Neuronal stem cell (in vitro differentiated cells): ENCODE data around the gene SLC25A41.

Experiments
- DNase-seq: peaks from one replicate; pipeline ENCODE4 v3.0.0-alpha.2; 2013; ENCODE audit warnings: low spot score
- H2AFZ ChIP-seq: one replicate; pipeline ENCODE4 v1.6.1; 2013; ENCODE audit warnings: mild to moderate bottlenecking, low read length, inconsistent platforms
- H2AK5ac ChIP-seq: 2 replicates; pipeline ENCODE4 v1.6.1; 2013; ENCODE audit warnings: low read depth, mild to moderate bottlenecking, inconsistent platforms, low read length, moderate library complexity, mixed read lengths
- H2BK120ac ChIP-seq: 2 replicates; pipeline ENCODE4 v1.6.1; 2013; ENCODE audit warnings: low read depth, mild to moderate bottlenecking, inconsistent platforms, low read length, moderate library complexity, mixed read lengths
- H2BK12ac ChIP-seq: one replicate; pipeline ENCODE4 v1.6.1; 2013; ENCODE audit warnings: low read length, inconsistent platforms
- H2BK15ac ChIP-seq: 2 replicates; pipeline ENCODE4 v1.6.1; 2013; ENCODE audit warnings: mild to moderate bottlenecking, low read length, inconsistent platforms, mixed read lengths
- H2BK5ac ChIP-seq: one replicate; pipeline ENCODE4 v1.6.1; 2013; ENCODE audit warnings: inconsistent platforms, mild to moderate bottlenecking, low read length, moderate library complexity
- H3K14ac ChIP-seq: one replicate; pipeline ENCODE4 v1.6.1; 2013; ENCODE audit warnings: low read length, inconsistent platforms
- H3K18ac ChIP-seq: 2 replicates; pipeline ENCODE4 v1.6.1; 2013; ENCODE audit warnings: low read length, inconsistent platforms
- H3K23ac ChIP-seq: 2 replicates; pipeline ENCODE4 v1.6.1; 2013; ENCODE audit warnings: low read depth, mild to moderate bottlenecking, mixed read lengths, low read length, inconsistent platforms; ENCODE audit not compliant: poor library complexity
- H3K27ac ChIP-seq: replicated peaks from 3 replicates; pipeline ENCODE4 v1.5.1; 2013; ENCODE audit warnings: low read length, inconsistent platforms
- H3K27me3 ChIP-seq, 3 experiments: 2 replicates each; pipeline ENCODE4 v1.6.1; 2013; ENCODE audit warnings: low read length in 3 of 3, mild to moderate bottlenecking in 2 of 3, inconsistent platforms in 1 of 3, low read depth in 1 of 3, mixed read lengths in 1 of 3, moderate library complexity in 1 of 3; ENCODE audit not compliant: control insufficient read depth in 3 of 3, insufficient read depth in 3 of 3
- H3K36me3 ChIP-seq, 2 donors: replicated peaks in 1 of 2; 2 replicates each; pipeline ENCODE4 v1.6.1; 2013; ENCODE audit warnings: low read length in 2 of 2; ENCODE audit not compliant: control insufficient read depth in 2 of 2, insufficient read depth in 2 of 2
- H3K4ac ChIP-seq: 2 replicates; pipeline ENCODE4 v1.6.1; 2013; ENCODE audit warnings: inconsistent platforms, mild to moderate bottlenecking, low read length, moderate library complexity
- H3K4me1 ChIP-seq, 2 donors: 1 replicate in 1 of 2; 2 replicates in 1 of 2; pipeline ENCODE4 v1.6.1; 2013; ENCODE audit warnings: low read length in 2 of 2, low read depth in 1 of 2; ENCODE audit not compliant: control insufficient read depth in 2 of 2, insufficient read depth in 1 of 2
- H3K4me2 ChIP-seq: one replicate; pipeline ENCODE4 v1.6.1; 2013; ENCODE audit warnings: mild to moderate bottlenecking, low read length, inconsistent platforms; ENCODE audit not compliant: insufficient read depth, poor library complexity, severe bottlenecking
- H3K4me3 ChIP-seq, 2 donors: 2 replicates each; pipeline ENCODE4 v1.5.1; 2013; ENCODE audit warnings: low read length in 2 of 2, mild to moderate bottlenecking in 2 of 2, inconsistent platforms in 1 of 2, moderate library complexity in 1 of 2
- H3K79me1 ChIP-seq: one replicate; pipeline ENCODE4 v1.6.1; 2013; ENCODE audit warnings: low read depth, mild to moderate bottlenecking, inconsistent platforms, low read length, moderate library complexity
- H3K9ac ChIP-seq: one replicate; pipeline ENCODE4 v1.6.1; 2013; ENCODE audit warnings: mild to moderate bottlenecking, low read depth, low read length, inconsistent platforms; ENCODE audit not compliant: poor library complexity
- H3K9me3 ChIP-seq, 2 donors: replicated peaks in 1 of 2; 2 replicates each; pipeline versions ENCODE3 to v1.6.1; 2013; ENCODE audit warnings: low read length in 2 of 2, mild to moderate bottlenecking in 2 of 2, inconsistent platforms in 1 of 2, low read depth in 1 of 2, mixed read lengths in 1 of 2, moderate library complexity in 1 of 2; ENCODE audit not compliant: control insufficient read depth in 2 of 2, insufficient read depth in 1 of 2
- H4K8ac ChIP-seq: one replicate; pipeline ENCODE4 v1.6.1; 2013; ENCODE audit warnings: low read depth, mild to moderate bottlenecking, inconsistent platforms, low read length, moderate library complexity
- H4K91ac ChIP-seq: one replicate; pipeline ENCODE4 v1.6.1; 2013; ENCODE audit warnings: low read length, low read depth, mild to moderate bottlenecking, inconsistent platforms; ENCODE audit not compliant: poor library complexity
- WGBS, 2 donors: extraction: QIAGEN DNeasy Blood & Tissue Kit; methylation state at CpG; one replicate each; pipeline ENCODE4 v1.1.7; 2013; ENCODE audit warnings: missing lambda C conversion rate in 2 of 2, mixed read lengths in 1 of 2; ENCODE audit not compliant: insufficient read length in 2 of 2, insufficient replicate concordance in 1 of 2; ENCODE audit errors: extremely low coverage in 2 of 2; 5-methylcytosine and 5-hydroxymethylcytosine counted together

The SLC25A41 gene

DNA sequence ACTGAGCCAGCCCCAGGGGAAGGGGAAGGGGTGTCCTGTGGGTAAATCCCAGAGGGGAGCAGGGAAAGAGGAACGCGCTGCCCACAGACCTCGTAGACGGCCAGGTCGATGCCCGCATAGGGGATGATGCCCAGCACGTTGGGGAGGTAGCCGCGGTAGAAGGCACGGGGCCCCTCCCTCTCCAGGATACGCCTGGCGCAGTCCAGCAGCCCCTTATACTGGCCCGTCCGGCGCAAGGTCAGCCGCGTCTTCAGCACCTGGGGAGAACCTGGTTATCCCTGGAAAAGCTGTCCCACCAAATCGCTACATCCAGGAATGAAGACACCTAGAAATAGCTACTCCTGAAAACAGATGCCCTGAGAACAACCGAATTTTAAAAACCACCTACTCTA is 18.7 kb upstream of the SLC25A41 start:
- H2BK15ac ChIP-seq: no peak overlapping the region
- no peak overlapping the region for H3K27ac ChIP-seq
- H2BK12ac ChIP-seq: no peak overlapping the region
- no peak overlapping the region for H3K18ac ChIP-seq
- H3K79me1 ChIP-seq: peaks cover 3% of the 10 kb centered on the region
- WGBS, 2 donors: no CpG with 5 or more reads among the region's 19 CpGs
- H3K9me3 ChIP-seq: peaks cover 12 to 22% of the 10 kb centered on the region in 2 donors
- no peak overlapping the region for H3K23ac ChIP-seq
- H3K4me1 ChIP-seq: no peaks in the 10 kb centered on the region
- peaks cover 21 to 56% of the 10 kb centered on the region in 2 donors for H3K36me3 ChIP-seq
- no peak for DNase-seq
- no peak overlapping the region for H2AFZ ChIP-seq
- no peak overlapping the region for H3K4ac ChIP-seq
- no peak overlapping the region for H2BK120ac ChIP-seq
- H3K4me3 ChIP-seq: no peak overlapping the region
- H2BK5ac ChIP-seq: no peak overlapping the region
- no peak overlapping the region for H2AK5ac ChIP-seq
- H3K27me3 ChIP-seq: no peaks in the 10 kb centered on the region
- no peak overlapping the region for H3K9ac ChIP-seq
- no peak overlapping the region for H3K14ac ChIP-seq
- H4K8ac ChIP-seq: no peak overlapping the region
- H3K4me2 ChIP-seq: no peak overlapping the region
- H4K91ac ChIP-seq: no peak overlapping the region

DNA sequence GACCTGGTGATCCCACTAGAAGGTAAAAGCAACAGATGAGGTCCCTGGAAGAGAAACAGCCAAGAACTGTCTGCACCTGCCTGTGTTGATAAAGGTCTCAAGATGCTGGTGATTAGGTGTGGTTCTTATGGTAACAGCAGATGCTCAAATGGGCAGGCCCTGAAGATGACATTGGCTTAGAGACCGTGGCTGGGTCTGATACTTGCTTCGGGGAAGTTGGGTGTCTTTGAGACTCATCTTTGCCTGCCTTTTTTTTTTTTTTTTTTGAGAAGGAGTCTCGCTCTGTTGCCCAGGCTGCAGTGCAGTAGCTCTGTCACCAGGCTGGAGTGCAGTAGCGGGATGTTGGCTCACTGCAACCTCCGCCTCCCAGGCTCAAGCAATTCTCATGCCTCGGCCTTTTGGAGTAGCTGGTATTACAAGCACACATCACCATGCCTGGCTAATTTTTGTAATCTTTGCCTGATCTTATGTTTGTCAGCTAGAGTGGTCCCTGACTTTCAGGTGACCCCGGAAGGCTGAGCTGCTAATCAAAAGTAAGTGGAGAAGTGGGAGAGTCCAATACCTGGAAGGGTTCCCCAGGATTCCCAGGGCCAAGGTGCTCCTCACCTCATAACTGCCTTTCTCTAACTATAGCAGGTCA is 18.1 kb upstream of the SLC25A41 start:
- no peak overlapping the region for H2AK5ac ChIP-seq
- no peak overlapping the region for H3K9ac ChIP-seq
- H2BK120ac ChIP-seq: no peak overlapping the region
- H3K4ac ChIP-seq: no peak overlapping the region
- no CpG with 5 or more reads among the region's 7 CpGs for WGBS, 2 donors
- no peak for DNase-seq
- H3K4me1 ChIP-seq: no peaks in the 10 kb centered on the region
- no peaks in the 10 kb centered on the region for H3K27me3 ChIP-seq
- peaks cover 3% of the 10 kb centered on the region for H3K79me1 ChIP-seq
- no peak overlapping the region for H4K8ac ChIP-seq
- H2BK5ac ChIP-seq: no peak overlapping the region
- H3K36me3 ChIP-seq: peaks cover 21 to 57% of the 10 kb centered on the region in 2 donors
- peaks cover 12 to 22% of the 10 kb centered on the region in 2 donors for H3K9me3 ChIP-seq
- no peak overlapping the region for H3K14ac ChIP-seq
- no peak overlapping the region for H3K27ac ChIP-seq
- H2AFZ ChIP-seq: no peak overlapping the region
- no peak overlapping the region for H2BK15ac ChIP-seq
- no peak overlapping the region for H4K91ac ChIP-seq
- no peak overlapping the region for H3K18ac ChIP-seq
- no peak overlapping the region for H3K4me2 ChIP-seq
- no peak overlapping the region for H3K4me3 ChIP-seq
- no peak overlapping the region for H2BK12ac ChIP-seq
- no peak overlapping the region for H3K23ac ChIP-seq

DNA sequence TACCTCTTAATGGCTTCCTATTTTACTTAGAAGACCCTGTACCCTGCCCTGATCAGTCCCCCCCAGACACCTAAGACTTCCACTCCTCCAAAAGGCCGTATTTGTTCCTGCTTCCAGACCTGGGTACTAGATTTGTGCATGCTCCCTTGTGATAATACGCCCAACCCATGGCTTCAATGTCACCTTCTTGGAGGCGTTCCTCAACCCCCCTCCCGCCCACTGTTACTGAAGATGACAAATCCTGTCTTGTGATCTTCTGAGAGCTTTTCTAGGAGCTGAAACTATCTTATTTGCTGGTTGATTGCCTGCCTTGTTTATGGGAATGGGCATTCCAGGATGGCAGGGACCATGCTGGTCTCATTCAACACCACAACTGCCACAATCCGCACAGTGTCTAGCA is 16.6 kb upstream of the SLC25A41 start:
- no peak overlapping the region for H2AK5ac ChIP-seq

DNA sequence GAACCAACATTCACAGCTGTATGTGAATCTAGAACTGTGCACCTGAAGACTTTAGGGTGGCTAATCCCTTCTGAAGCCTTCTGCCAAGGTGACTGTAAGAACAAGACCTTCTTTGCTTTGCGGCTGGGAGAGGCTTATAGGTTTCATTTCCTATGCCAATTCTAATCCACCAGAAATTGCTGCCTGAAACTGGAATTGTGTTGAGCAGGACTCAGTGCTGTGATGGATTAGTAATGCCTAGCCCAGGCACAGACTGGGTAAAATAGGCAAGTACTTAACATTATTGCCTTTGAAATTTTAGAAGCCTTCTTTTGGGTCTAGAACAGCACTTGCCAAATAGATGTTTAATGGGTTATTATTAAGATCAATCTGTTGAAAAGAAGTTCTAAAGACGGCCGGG is 14.5 kb upstream of the SLC25A41 start:
- peaks cover 8 to 29% of the 10 kb centered on the region in 2 donors for H3K36me3 ChIP-seq
- no CpG with 5 or more reads among the region's 3 CpGs for WGBS, 2 donors
- H2AK5ac ChIP-seq: no peak overlapping the region
- H3K27me3 ChIP-seq: no peaks in the 10 kb centered on the region
- no peaks in the 10 kb centered on the region for H3K4me1 ChIP-seq
- no peak overlapping the region for H3K4me3 ChIP-seq
- no peak overlapping the region for H4K91ac ChIP-seq
- no peak overlapping the region for H2BK15ac ChIP-seq
- no peaks in the 10 kb centered on the region for H3K9me3 ChIP-seq
- H3K18ac ChIP-seq: no peak overlapping the region
- no peak overlapping the region for H3K4ac ChIP-seq
- H2BK5ac ChIP-seq: no peak overlapping the region
- H2BK120ac ChIP-seq: no peak overlapping the region
- H3K27ac ChIP-seq: no peak overlapping the region
- H3K23ac ChIP-seq: no peak overlapping the region
- no peak overlapping the region for H2BK12ac ChIP-seq
- H3K79me1 ChIP-seq: no peaks in the 10 kb centered on the region
- no peak for DNase-seq
- no peak overlapping the region for H3K9ac ChIP-seq
- H3K4me2 ChIP-seq: no peak overlapping the region
- no peak overlapping the region for H2AFZ ChIP-seq
- no peak overlapping the region for H3K14ac ChIP-seq
- H4K8ac ChIP-seq: no peak overlapping the region

More for the DNA sequence above, 16.6 kb upstream of the SLC25A41 start:
- H3K79me1 ChIP-seq: no peaks in the 10 kb centered on the region
- no peak overlapping the region for H4K91ac ChIP-seq
- H3K14ac ChIP-seq: no peak overlapping the region
- no peak overlapping the region for H3K18ac ChIP-seq
- H3K4me2 ChIP-seq: no peak overlapping the region
- no peaks in the 10 kb centered on the region for H3K27me3 ChIP-seq
- H2BK12ac ChIP-seq: no peak overlapping the region
- H2BK120ac ChIP-seq: no peak overlapping the region
- H3K27ac ChIP-seq: no peak overlapping the region
- H2BK5ac ChIP-seq: no peak overlapping the region
- no peaks in the 10 kb centered on the region for H3K4me1 ChIP-seq
- no peak for DNase-seq
- no peak overlapping the region for H3K9ac ChIP-seq
- no peak overlapping the region for H3K4me3 ChIP-seq
- peaks cover 12 to 19% of the 10 kb centered on the region in 2 donors for H3K9me3 ChIP-seq
- no peak overlapping the region for H3K23ac ChIP-seq
- peaks cover 17 to 50% of the 10 kb centered on the region in 2 donors for H3K36me3 ChIP-seq
- no peak overlapping the region for H4K8ac ChIP-seq
- H2AFZ ChIP-seq: no peak overlapping the region
- H2BK15ac ChIP-seq: no peak overlapping the region
- no CpG with 5 or more reads among the region's 5 CpGs for WGBS, 2 donors
- H3K4ac ChIP-seq: no peak overlapping the region
